Measurements from ENCODE around the gene CATSPER1. TPM values are rescaled to one million over a fixed set of nuclear protein-coding genes. Genes with fewer than 3 reads are reported as not detected.

CATSPER1 gene
- total RNA-seq, 1 donor from 2014 or later = 0.45 TPM

GRCh38 chr11:66022401-66023185, 3.7 kb downstream of the CATSPER1 start:
- H3K9ac ChIP-seq (ENCODE audit: low read length) = no peak overlapping the region
- H3K9me3 ChIP-seq (ENCODE audit: insufficient read depth, low read depth, low read length) = no peaks in the 10 kb centered on the region
- peaks cover 13% of the 10 kb centered on the region for H3K27me3 Mint-ChIP-seq (ENCODE audit: low read depth, unreplicated experiment)
- H3K36me3 Mint-ChIP-seq (ENCODE audit: low read depth, unreplicated experiment) = no peaks in the 10 kb centered on the region
- no peak for FAIRE-seq
- H4K20me1 ChIP-seq (ENCODE audit: insufficient read depth, low read length) = no peaks in the 10 kb centered on the region
- peak overlapping the region; percentile 82 for H2AFZ ChIP-seq (ENCODE audit: low read depth, low read length)
- H3K4me3 ChIP-seq (ENCODE audit: insufficient read depth, low read depth, low read length) = no peak overlapping the region
- DNase-seq (ENCODE audit: low read depth) = no peak
- H3K27ac ChIP-seq (ENCODE audit: low read depth, low read length) = no peak overlapping the region
- peak; percentile 70 for TF ChIP-seq CTCF (IDR thresholded peaks at IDR 0.05; ENCODE audit: insufficient read depth, low read depth, low read length)
- TF ChIP-seq EZH2 (IDR thresholded peaks at IDR 0.05; ENCODE audit: insufficient read depth, low read length) = no peak
- peak overlapping the region; percentile 51 for H3K4me2 ChIP-seq (ENCODE audit: low read length)
- no peaks in the 10 kb centered on the region for H3K27me3 ChIP-seq (ENCODE audit: insufficient read depth, low read length)
- no peaks in the 10 kb centered on the region for H3K79me2 ChIP-seq (ENCODE audit: insufficient read depth, low read length)
- H3K4me1 Mint-ChIP-seq (ENCODE audit: low read depth, unreplicated experiment) = peaks cover 3% of the 10 kb centered on the region
- H3K27ac Mint-ChIP-seq (ENCODE audit: unreplicated experiment) = no peak overlapping the region
- peaks cover 2% of the 10 kb centered on the region for H3K9me3 Mint-ChIP-seq (ENCODE audit: unreplicated experiment)
- H3K36me3 ChIP-seq (ENCODE audit: insufficient read depth, low read length) = no peaks in the 10 kb centered on the region
- peak overlapping the region; percentile 54 for H3K4me3 Mint-ChIP-seq (ENCODE audit: unreplicated experiment)
- H3K4me1 ChIP-seq (ENCODE audit: insufficient read depth, low read length) = peaks cover 13% of the 10 kb centered on the region

- no peak overlapping the region for H3K4me3 Mint-ChIP-seq (ENCODE audit: unreplicated experiment)
- H3K27ac Mint-ChIP-seq (ENCODE audit: unreplicated experiment) = peak overlapping the region; percentile 34
- H4K20me1 ChIP-seq (ENCODE audit: insufficient read depth, low read length) = no peaks in the 10 kb centered on the region
- no peaks in the 10 kb centered on the region for H3K9me3 Mint-ChIP-seq (ENCODE audit: unreplicated experiment)
- no peak overlapping the region for H3K9ac ChIP-seq (ENCODE audit: low read length)
- peaks cover 12% of the 10 kb centered on the region for H3K27me3 Mint-ChIP-seq (ENCODE audit: low read depth, unreplicated experiment)
- H3K27me3 ChIP-seq (ENCODE audit: insufficient read depth, low read length) = no peaks in the 10 kb centered on the region
- FAIRE-seq = peak; percentile 49
- TF ChIP-seq CTCF (IDR thresholded peaks at IDR 0.05; ENCODE audit: insufficient read depth, low read depth, low read length) (no peak), EZH2 (IDR thresholded peaks at IDR 0.05; ENCODE audit: insufficient read depth, low read length) (no peak)
- no peaks in the 10 kb centered on the region for H3K36me3 Mint-ChIP-seq (ENCODE audit: low read depth, unreplicated experiment)
- DNase-seq (ENCODE audit: low read depth) = peak; percentile 68
- H3K4me2 ChIP-seq (ENCODE audit: low read length) = peak overlapping the region; percentile 67
- H3K4me1 Mint-ChIP-seq (ENCODE audit: low read depth, unreplicated experiment) = peaks cover 3% of the 10 kb centered on the region
- no peak overlapping the region for H2AFZ ChIP-seq (ENCODE audit: low read depth, low read length)
- H3K4me1 ChIP-seq (ENCODE audit: insufficient read depth, low read length) = peaks cover 17% of the 10 kb centered on the region
- H3K36me3 ChIP-seq (ENCODE audit: insufficient read depth, low read length) = no peaks in the 10 kb centered on the region
- no peaks in the 10 kb centered on the region for H3K9me3 ChIP-seq (ENCODE audit: insufficient read depth, low read depth, low read length)
- H3K4me3 ChIP-seq (ENCODE audit: insufficient read depth, low read depth, low read length) = no peak overlapping the region
- H3K79me2 ChIP-seq (ENCODE audit: insufficient read depth, low read length) = no peaks in the 10 kb centered on the region
- no peak overlapping the region for H3K27ac ChIP-seq (ENCODE audit: low read depth, low read length)
Observed at GRCh38 chr11:66020618-66021357, 5.5 kb downstream of the CATSPER1 start.

Measured in astrocyte (in vitro differentiated cells and primary cell).